ENCODE data around the gene PAQR9.

GRCh38 chr3:142916605-142917004, 46.9 kb downstream of the PAQR9 start:
- no peak for TF ChIP-seq CTCF (IDR thresholded peaks at IDR 0.05)
- TF ChIP-seq EP300 (IDR thresholded peaks at IDR 0.05): no peak
- no peak for TF ChIP-seq POLR2A (IDR thresholded peaks at IDR 0.05)

Measured in upper lobe of left lung (tissue), 4 donors.